Body of pancreas (tissue), 4 donors: Measurements from ENCODE around the gene CDH22.

Experiments used
- POLR2A ChIP-seq, 3 donors: fragments of 450-650 bp; IDR thresholded peaks; one replicate each; pipeline ENCODE4 v1.6.1; 2016; ENCODE audit warnings: antibody characterized with exemption in 3 of 3, mild to moderate bottlenecking in 2 of 3
- TF ChIP-seq, protein P1 (sequence below), 7 experiments: fragments of 450-650 bp in 4 of 7; fragments of 200-600 bp in 3 of 7; sonication (generic) in 3 of 7; IDR thresholded peaks; one replicate each; pipeline ENCODE4 v1.5.1; 2016 to 2019; ENCODE audit warnings: antibody characterized with exemption in 7 of 7

- TF ChIP-seq, protein P1, sequence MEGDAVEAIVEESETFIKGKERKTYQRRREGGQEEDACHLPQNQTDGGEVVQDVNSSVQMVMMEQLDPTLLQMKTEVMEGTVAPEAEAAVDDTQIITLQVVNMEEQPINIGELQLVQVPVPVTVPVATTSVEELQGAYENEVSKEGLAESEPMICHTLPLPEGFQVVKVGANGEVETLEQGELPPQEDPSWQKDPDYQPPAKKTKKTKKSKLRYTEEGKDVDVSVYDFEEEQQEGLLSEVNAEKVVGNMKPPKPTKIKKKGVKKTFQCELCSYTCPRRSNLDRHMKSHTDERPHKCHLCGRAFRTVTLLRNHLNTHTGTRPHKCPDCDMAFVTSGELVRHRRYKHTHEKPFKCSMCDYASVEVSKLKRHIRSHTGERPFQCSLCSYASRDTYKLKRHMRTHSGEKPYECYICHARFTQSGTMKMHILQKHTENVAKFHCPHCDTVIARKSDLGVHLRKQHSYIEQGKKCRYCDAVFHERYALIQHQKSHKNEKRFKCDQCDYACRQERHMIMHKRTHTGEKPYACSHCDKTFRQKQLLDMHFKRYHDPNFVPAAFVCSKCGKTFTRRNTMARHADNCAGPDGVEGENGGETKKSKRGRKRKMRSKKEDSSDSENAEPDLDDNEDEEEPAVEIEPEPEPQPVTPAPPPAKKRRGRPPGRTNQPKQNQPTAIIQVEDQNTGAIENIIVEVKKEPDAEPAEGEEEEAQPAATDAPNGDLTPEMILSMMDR (IDR thresholded peaks at IDR 0.05), result no peak
- no peak for TF ChIP-seq POLR2A (IDR thresholded peaks at IDR 0.05)
Measured at GRCh38 chr20:46355778-46356177, 47.5 kb upstream of the CDH22 start.
